HG02759 (cell line): ENCODE measurements around the gene NAT9.

Source experiments
- ATAC-seq: cut with Tn5 transposase; IDR thresholded peaks from one replicate; pipeline ENCODE4 v1.9.1; 2021; ENCODE audit warnings: mild to moderate bottlenecking, moderate library complexity; ENCODE audit not compliant: unreplicated experiment

The NAT9 gene

GRCh38 chr17:74746922-74747321 lies 29.2 kb downstream of the NAT9 start:
- ATAC-seq = no peak

GRCh38 chr17:74746376-74746775 lies 29.8 kb downstream of the NAT9 start:
- ATAC-seq = no peak

- no peak for ATAC-seq
Measured at GRCh38 chr17:74745548-74746177, 30.5 kb downstream of the NAT9 start.

GRCh38 chr17:74744714-74745547 lies 31.2 kb downstream of the NAT9 start:
- no peak for ATAC-seq

- ATAC-seq = no peak
Measured at GRCh38 chr17:74744349-74744713, 31.8 kb downstream of the NAT9 start.

GRCh38 chr17:74743755-74744154 lies 32.4 kb downstream of the NAT9 start:
- ATAC-seq = no peak

- no peak for ATAC-seq
Measured at GRCh38 chr17:74742978-74743545, 33.1 kb downstream of the NAT9 start.

- peak; percentile 49 for ATAC-seq
Measured at GRCh38 chr17:74742153-74742515, 34.0 kb downstream of the NAT9 start.

GRCh38 chr17:74740641-74741387 lies 35.3 kb downstream of the NAT9 start:
- no peak for ATAC-seq

GRCh38 chr17:74740173-74740572 lies 36.0 kb downstream of the NAT9 start:
- no peak for ATAC-seq

- ATAC-seq = no peak
Measured at GRCh38 chr17:74739227-74739831, 36.8 kb downstream of the NAT9 start.

- peak; percentile 44 for ATAC-seq
Measured at GRCh38 chr17:74738051-74738996, 37.8 kb downstream of the NAT9 start.

GRCh38 chr17:74737299-74738050 lies 38.7 kb downstream of the NAT9 start:
- no peak for ATAC-seq

GRCh38 chr17:74736513-74737298 lies 39.4 kb downstream of the NAT9 start, which contains the start of gene RAB37:
TSS of gene RAB37 (plus strand) at chr17:74737256. CDS start at chr17:74737273, 17 bp downstream.
- peak; percentile 57 for ATAC-seq

GRCh38 chr17:74734256-74734655 lies 41.9 kb downstream of the NAT9 start:
- no peak for ATAC-seq

- ATAC-seq = no peak
Measured at GRCh38 chr17:74733365-74734122, 42.6 kb downstream of the NAT9 start.

- ATAC-seq = no peak
Measured at GRCh38 chr17:74732042-74732867, 43.9 kb downstream of the NAT9 start.
